ENCODE data around the gene RXRA.

RXRA gene

DNA sequence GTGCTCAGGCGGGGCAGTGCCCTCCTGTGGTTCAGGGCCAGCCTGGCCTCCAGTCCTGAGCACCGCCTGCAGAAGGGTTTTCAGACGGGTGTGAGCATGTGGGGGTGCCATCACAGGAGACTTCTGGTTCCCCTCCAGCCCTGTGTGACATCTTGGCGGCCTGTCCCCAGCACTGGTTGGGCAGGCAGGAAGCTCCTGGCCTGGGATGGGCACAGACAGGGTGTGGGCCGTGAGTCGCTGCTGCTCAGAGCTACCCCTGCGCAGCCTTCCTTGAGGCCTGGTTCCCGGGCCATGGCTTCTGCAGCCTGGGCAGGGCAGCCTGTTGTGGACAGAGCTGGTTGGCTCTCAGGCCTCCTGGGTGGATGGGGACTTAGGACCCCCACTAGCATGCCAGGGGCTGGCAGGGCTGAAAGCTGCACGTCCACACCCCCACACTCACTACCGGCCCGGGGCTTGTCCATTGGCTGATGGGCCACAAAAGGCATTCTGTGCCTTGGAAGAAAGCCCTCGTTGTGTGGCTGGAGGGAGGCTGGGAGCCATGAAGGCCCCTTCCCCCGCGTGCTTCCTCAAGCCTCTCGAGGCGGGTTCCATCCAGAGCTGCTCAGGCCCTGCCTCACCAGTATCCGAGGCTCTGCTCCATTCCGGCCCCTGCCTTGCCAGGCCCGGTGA, 58.7 kb downstream of the RXRA start:
- no peak overlapping the region for H3K4me3 ChIP-seq (ENCODE audit: low read depth, low read length)
- in situ Hi-C loops (cut with HindIII; ENCODE audit: low sequenced_read_pairs): no loop called here
- TF ChIP-seq, protein P1, sequence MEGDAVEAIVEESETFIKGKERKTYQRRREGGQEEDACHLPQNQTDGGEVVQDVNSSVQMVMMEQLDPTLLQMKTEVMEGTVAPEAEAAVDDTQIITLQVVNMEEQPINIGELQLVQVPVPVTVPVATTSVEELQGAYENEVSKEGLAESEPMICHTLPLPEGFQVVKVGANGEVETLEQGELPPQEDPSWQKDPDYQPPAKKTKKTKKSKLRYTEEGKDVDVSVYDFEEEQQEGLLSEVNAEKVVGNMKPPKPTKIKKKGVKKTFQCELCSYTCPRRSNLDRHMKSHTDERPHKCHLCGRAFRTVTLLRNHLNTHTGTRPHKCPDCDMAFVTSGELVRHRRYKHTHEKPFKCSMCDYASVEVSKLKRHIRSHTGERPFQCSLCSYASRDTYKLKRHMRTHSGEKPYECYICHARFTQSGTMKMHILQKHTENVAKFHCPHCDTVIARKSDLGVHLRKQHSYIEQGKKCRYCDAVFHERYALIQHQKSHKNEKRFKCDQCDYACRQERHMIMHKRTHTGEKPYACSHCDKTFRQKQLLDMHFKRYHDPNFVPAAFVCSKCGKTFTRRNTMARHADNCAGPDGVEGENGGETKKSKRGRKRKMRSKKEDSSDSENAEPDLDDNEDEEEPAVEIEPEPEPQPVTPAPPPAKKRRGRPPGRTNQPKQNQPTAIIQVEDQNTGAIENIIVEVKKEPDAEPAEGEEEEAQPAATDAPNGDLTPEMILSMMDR (IDR thresholded peaks at IDR 0.05; ENCODE audit: low read depth, low read length, missing control alignments): no peak
- no peak for DNase-seq (ENCODE audit: low read depth)

DNA sequence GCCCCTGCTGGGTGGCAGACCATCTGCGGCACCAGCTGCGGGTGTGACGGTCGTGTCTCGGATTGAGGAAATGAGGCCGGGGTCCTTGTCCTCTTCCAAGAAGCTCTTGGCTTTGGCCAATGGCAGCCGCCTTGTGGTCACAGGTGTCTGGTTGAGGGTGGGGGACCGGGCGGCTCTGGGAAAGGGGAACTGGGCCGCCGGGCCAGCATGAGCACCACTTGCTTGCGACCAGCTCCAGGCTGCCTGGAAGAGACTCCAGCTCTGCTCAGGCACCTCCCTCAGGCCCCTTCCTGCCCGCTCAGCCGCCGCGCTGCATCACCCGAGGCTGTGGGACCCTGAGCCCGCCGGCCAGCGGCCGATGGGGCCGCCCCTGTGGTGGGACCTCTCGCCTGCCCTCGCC, 59.7 kb downstream of the RXRA start:
- H3K4me3 ChIP-seq (ENCODE audit: low read depth, low read length): no peak overlapping the region
- in situ Hi-C loops (cut with HindIII; ENCODE audit: low sequenced_read_pairs): no loop called here
- TF ChIP-seq, protein P1 (IDR thresholded peaks at IDR 0.05; ENCODE audit: low read depth, low read length, missing control alignments): no peak
- no peak for DNase-seq (ENCODE audit: low read depth)

DNA sequence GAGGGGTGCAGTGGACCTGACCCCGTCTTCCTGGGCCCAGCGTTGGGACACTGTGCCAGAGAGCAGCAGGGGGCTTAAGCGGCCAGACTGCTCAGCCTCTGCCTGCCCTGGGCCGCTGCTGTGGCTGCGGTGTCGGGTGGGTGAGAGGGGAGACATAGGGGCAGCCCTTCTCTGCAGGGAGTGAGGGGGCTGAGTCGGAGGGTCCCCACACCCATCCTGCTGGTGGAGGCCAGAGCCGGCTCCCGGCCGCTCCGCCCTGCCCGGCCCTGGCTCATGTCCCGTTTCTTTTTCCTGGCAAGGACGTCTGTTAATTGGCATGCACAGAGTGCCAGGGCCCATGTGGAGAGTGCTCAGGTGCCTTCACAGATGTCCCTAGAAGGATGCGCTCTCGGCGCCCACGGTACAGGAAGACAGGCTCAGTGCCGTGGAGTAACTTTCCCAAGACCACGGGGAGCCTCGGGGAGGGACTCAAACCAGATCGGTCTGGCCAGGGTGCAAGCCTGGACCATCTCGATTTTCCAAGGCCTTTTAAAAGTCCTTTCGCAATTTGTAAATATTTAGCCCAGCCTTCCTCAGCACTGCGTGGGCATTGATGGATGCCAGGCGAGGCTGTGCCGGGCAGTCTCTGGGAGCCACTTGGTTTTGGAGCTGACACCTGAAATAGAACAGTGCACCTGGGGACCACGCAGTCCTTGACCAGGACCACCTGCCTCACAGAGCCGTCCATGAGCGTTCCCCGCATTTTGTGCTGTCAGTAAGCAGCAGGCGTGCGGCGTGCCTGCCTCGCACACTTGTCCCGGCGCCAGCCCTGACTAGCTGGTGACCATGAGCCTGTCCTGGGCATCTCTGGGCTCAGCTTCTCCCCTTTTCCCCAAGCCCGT, 60.9 kb downstream of the RXRA start:
- no peak for DNase-seq (ENCODE audit: low read depth)
- TF ChIP-seq, protein P1 (IDR thresholded peaks at IDR 0.05; ENCODE audit: low read depth, low read length, missing control alignments): no peak
- in situ Hi-C loops (cut with HindIII; ENCODE audit: low sequenced_read_pairs): no loop called here
- H3K4me3 ChIP-seq (ENCODE audit: low read depth, low read length): no peak overlapping the region

DNA sequence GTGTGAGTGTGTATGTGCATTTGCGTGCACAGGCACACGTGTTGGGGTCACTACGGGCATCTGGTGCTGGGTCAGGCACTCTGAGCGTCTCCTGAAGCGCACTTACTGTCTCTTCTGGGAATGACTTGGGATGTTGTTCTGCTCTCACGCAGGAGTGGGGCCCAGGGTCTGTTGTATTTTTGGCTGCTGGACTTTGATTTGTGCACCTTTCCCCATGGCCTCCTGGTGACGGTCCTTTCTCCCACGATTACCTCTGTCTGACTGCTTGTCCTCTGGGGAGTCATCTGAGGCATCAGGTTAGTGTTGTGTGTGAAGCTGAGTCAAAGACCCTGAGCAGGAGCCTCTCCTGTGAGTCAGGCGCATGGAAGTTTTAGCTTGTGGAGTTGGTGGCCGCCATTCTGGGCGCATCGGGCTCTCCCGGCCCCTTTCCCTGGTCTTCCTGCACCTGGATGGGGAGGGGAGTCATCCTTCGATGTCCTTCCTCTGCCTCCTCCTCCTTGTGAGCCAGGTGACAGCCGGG, 62.1 kb downstream of the RXRA start:
- in situ Hi-C loops (cut with HindIII; ENCODE audit: low sequenced_read_pairs): no loop called here
- no peak overlapping the region for H3K4me3 ChIP-seq (ENCODE audit: low read depth, low read length)
- TF ChIP-seq, protein P1 (IDR thresholded peaks at IDR 0.05; ENCODE audit: low read depth, low read length, missing control alignments): no peak
- DNase-seq (ENCODE audit: low read depth): no peak

DNA sequence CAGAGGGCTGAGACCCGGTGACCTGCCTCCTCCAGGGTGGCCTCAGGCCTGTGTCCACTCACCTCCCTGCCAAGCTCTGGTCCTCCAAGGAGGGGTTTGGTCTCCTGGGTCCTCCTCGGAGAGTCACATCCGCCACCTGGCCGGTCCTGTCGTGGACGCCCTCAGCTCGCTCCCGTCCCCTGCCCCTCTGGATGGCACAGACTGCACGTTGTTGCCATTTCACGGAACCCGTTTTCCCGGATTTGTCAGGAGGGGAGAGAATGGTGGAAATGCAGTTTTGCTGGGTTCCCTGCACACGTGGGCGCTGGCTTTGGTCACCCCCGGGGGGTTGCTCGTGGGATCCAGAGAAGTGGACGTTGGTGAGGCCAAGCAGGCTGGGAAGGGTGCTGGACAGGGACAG, 62.7 kb downstream of the RXRA start:
- H3K4me3 ChIP-seq (ENCODE audit: low read depth, low read length): no peak overlapping the region
- DNase-seq (ENCODE audit: low read depth): no peak
- TF ChIP-seq, protein P1 (IDR thresholded peaks at IDR 0.05; ENCODE audit: low read depth, low read length, missing control alignments): no peak
- in situ Hi-C loops (cut with HindIII; ENCODE audit: low sequenced_read_pairs): no loop called here

DNA sequence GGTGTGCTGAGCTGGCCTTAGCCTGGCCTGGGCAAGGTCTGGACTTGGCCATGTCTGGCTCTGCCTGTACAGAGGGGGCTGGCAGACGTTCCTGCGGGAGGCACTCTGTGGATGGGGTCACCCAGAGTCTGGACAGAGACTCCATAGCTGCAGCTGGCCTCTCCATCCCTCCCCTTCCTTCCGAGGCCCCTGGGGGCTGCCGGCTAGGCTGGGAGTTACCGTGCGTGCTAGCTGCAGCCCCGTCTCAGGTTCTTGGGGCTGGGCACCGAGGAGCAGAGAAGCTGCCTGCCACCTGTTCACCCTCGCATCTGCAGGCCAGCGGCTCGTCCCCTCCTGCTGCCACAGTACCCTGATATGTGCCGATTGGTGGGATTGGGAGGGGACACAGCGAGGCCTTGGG, 63.4 kb downstream of the RXRA start:
- H3K4me3 ChIP-seq (ENCODE audit: low read depth, low read length): no peak overlapping the region
- in situ Hi-C loops (cut with HindIII; ENCODE audit: low sequenced_read_pairs): no loop called here
- DNase-seq (ENCODE audit: low read depth): no peak
- TF ChIP-seq, protein P1 (IDR thresholded peaks at IDR 0.05; ENCODE audit: low read depth, low read length, missing control alignments): no peak

Data from astrocyte of the cerebellum (primary cell).